ENCODE measurements around the gene TRIM4.
"Not testable (repeated sequence)": the region's sequence is repeated elsewhere in the genome, so short reads cannot be mapped to it uniquely, and the experiment has no call there.

- not testable (repeated sequence) for TF ChIP-seq POLR2A, CTCF, POLR2AphosphoS5, EP300 (IDR thresholded peaks at IDR 0.05)
These were observed 29.0 kb downstream of the TRIM4 start for GRCh38 chr7:99890348-99890747.
